ENCODE measurements around the gene NID1.
A peak's percentile ranks its signal among the peaks of the same experiment; 100 is the strongest.

The NID1 gene

DNA sequence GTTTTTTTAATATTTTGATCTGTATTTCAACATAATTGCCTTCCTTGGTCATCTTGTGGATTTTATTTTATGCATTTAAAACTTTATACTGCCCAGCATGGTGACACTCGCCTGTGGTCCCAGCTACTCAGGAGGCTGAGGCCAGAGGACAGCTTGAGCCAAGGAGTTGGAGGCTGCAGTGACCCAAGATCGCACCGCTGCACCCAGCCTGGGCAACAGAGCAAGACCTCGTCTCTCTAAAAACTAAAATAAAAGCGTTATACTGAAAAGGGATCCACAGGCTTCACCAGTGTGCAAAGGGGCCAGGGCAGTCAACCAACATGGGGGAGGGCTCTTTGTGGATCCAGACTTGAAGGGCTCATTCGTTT is 1.4 kb downstream of the NID1 start:
- DNase-seq, result no peak

GRCh38 chr1:236060286-236060685 is 4.6 kb downstream of the NID1 start:
- DNase-seq, result no peak

GRCh38 chr1:236059011-236059410 is 5.9 kb downstream of the NID1 start:
- no peak for DNase-seq

- peak; percentile 15 for DNase-seq
Observed at GRCh38 chr1:236058141-236058934, 6.6 kb downstream of the NID1 start.

- no peak for DNase-seq
Observed at GRCh38 chr1:236057546-236057945, 7.3 kb downstream of the NID1 start.

DNA sequence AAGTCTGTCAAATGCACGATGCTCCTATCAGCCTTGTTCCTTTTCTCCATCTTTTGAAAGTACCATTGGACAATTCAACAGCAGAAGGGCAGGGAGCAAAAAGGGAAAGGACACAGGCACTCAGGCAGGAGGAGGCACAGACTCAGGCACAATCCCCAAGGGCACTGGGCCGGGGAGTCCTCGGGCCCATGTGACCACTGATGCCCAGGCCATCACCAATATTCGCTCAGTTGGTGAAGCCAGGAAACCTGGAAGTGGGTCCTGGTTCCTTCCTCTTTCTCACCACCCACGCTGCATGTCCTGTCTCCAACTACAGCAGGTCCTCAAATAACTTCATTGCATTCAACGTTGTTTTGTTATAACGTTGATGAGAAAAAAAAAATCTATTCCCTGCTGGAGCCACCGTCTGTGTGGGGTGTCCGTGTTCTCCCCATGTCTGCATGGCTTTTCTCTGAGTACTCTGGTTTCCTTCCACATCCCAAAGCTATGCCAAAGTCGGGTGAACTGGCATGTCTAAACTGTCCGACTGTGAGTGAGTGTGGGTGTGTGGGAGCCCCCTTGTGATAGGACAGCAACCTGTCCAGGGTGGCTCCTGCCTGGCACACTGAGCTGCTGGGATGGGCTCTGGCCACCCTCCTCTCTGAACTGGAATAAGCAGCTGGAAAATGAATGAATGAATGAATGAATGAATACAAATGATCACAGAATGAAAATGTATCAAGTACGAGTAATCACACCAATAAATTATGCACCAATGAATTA is 12.5 kb downstream of the NID1 start:
- DNase-seq, result no peak

DNA sequence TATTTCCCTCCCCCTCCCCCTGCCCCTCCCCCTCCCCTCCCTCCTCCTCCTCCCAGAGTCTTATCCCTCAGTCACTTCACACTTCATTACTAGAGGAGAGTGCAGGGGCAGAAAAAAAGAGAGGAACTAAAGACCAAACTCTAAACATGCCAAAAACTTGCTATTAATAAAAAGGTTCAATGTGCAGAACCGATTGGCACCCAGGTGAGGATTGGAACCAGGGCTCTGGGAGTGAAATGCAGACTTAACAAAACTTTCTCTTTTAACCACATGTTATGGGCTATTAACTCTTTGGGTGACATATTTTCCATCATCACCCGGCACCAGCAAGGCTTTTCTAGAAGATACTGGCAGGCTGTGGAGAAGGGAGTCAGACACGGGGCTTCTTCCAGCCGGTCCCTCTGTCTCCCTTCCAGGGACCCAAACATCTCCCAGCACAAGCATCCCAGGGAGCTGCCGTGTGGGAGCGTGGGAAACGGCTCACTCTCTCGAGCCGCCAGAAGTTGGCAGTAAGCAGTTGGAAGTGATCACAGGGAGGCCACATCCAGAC is 13.6 kb downstream of the NID1 start:
- no peak for DNase-seq

DNA sequence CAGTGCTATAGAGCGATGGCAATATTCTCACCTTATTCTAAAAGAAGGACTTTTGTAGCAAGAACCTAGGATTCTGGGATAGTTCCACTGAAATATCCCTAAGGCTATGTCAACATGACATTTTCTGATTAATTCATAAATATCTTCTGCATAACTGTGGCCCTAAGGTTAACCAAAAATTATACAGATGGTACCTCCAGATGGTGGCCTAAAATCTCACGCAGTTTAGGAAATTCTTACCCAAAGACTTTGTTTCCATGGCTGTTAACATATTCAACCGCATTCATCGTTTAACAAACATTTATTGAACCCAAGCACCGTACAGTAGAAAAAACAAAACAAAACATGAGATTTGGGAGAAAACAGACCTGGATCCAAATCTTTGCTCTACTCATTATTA is 19.1 kb downstream of the NID1 start:
- DNase-seq, result no peak

DNA sequence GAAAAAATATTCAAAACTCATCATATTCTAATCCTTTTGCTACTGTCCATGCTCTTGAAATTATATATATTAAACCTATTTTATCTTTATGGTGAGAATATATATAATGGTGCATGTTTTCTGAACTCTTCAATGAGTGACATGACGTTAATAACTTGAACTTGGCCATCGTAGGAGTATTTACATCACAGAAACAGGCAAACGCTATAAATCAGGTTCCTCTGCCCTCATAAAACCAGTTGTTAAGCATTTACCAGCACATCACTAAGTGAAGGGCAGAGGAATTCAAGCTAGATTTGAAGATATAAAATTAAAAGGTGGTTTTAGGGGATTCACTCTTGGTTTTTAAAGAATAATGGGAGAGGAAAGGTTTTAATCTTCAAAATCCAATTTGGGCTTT is 20.5 kb downstream of the NID1 start:
- no peak for DNase-seq

GRCh38 chr1:236041631-236042618 is 23.0 kb downstream of the NID1 start:
- DNase-seq, result no peak

DNA sequence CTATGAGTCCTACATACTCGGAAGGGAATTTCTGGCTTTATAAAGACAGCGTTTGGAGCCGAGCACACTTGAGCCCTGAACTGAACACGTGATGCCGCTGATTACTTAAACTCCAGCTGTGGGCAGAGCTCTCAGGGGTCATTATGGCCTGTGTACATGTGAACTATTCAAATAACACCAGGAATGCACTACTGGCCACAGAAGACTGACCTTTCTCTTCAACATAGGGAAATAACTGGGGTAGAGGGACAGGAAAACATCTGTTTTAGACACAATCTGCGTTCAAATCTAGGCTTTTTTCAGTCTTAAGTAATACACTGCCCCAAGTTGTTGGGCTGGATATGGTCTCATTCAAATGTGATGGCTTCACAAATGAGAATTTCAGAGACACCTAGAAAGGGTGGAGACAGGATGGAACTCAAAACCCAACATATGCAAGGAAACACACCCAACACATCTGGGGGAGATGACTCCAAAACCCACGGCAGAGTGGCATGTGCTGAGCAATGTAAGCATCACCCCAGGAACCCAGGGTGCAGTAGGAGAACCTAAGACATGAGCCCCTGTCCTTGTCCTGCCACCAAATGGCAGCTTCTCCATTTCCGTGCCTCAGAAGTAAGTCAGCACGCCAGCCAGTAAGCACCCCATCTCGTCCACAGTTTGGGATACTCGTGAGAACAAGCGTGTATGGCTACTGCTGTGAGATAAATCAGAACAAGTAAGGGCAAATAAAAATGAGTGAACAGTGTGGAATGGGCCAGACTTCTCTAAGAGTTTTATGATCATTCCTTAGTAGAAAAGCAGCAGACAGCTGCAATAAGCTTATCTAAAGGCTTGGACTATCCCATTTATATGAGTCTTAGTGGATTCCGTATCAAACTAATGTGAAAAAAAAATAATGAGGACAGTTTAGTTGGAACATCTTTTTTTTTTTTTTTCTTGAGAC is 24.9 kb downstream of the NID1 start:
- no peak for DNase-seq

GRCh38 chr1:236038034-236038433 is 26.9 kb downstream of the NID1 start:
- no peak for DNase-seq

GRCh38 chr1:236035681-236036101 is 29.2 kb downstream of the NID1 start:
- DNase-seq, result no peak

GRCh38 chr1:236033336-236033735 is 31.6 kb downstream of the NID1 start:
- no peak for DNase-seq

DNA sequence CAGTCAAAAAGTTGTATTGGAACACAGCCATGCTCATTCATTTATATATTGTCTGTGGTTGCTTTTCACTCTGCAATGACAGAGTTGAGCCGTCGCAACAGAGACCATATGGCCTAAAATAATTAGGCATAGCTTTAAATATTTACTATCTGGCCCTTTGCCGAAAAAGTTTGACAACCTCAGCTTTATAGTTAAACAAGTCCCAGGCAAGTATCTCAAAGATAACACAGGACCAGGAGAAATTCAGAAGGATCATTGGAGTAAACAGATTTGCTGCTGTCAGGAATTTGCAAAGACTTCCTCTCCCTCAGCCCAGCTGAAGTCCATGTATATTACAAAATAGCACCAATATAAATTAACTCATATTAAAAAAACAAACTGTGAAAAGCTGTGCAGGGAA is 34.4 kb downstream of the NID1 start:
- no peak for DNase-seq

GRCh38 chr1:236029428-236029940 is 35.4 kb downstream of the NID1 start:
- DNase-seq, result no peak

DNA sequence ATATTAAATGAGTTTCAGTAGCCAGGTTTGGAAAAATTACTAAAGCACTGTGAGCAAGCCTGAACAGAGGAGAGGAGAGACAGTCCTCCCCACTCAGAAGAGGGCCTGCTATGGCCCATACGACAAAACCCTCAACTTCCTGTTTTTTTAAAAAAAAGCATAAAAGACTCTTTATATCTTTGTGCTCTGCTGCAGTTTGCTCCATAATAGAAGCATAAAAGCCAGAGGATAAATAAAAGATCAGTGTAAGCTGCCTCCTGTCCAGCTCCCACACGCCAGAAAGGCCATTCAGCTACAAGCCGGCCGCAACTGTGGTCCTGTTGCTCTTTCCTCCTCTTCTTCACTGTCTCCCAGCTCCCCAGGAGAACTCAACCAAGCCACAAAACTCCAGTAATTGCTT is 37.8 kb downstream of the NID1 start:
- no peak for DNase-seq

- no peak for DNase-seq
Observed at GRCh38 chr1:236025836-236026235, 39.1 kb downstream of the NID1 start.

GRCh38 chr1:236024641-236025040 is 40.2 kb downstream of the NID1 start:
- no peak for DNase-seq

GRCh38 chr1:236023926-236024565 is 40.8 kb downstream of the NID1 start:
- no peak for DNase-seq

Data from CD4-positive, alpha-beta T cell treated with Interleukin-10 for 1 hour (primary cell).